8988T (cell line): ENCODE data around the gene SLC2A13.

Source experiments
- DNase-seq: peaks from one replicate; pipeline ENCODE4 v3.0.0; 2011

The SLC2A13 gene

DNA sequence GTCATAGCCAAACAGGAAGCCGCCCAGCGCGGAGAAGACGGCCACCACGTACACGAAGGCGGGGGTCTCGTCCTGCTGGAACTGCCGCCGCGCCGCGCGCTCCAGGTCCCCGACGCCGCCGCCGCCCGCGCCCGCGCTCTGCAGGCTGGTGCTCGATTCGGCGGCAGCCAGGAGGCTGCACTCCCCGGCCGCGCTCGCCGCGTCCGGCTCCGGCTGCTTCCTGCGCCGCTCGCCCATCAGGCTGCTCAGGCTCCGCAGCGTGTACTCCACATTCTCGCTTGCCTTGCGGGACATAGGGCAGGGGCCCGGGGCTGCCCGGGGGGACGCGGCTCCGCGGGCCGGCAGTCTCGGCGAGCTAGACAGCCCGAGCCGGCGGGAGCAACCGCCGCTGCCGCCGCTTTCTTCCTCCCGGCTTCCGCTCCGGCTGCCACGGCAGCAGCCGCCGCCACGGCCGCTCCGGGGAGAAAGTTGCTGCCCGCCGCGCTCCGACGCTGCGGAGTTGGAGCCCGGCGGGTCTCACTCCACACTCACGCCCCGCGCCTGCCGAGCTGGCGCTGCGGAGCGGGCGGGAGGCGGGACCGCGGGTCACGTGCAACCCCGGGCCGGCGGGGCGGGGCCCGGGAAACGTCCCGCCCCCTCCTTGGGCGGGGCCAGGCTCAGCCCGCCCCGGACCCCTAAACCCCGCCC is at the start of gene SLC2A13:
TSS of gene SLC2A13 (minus strand) at position 567 of the 687 bp plus-strand sequence. CDS start at position 294, 273 bp downstream.
- DNase-seq: peak; percentile 72

- no peak for DNase-seq
Measured at GRCh38 chr12:40154381-40154780, 48.5 kb upstream of the SLC2A13 start.

GRCh38 chr12:40153432-40153831 is 47.6 kb upstream of the SLC2A13 start:
- no peak for DNase-seq

DNA sequence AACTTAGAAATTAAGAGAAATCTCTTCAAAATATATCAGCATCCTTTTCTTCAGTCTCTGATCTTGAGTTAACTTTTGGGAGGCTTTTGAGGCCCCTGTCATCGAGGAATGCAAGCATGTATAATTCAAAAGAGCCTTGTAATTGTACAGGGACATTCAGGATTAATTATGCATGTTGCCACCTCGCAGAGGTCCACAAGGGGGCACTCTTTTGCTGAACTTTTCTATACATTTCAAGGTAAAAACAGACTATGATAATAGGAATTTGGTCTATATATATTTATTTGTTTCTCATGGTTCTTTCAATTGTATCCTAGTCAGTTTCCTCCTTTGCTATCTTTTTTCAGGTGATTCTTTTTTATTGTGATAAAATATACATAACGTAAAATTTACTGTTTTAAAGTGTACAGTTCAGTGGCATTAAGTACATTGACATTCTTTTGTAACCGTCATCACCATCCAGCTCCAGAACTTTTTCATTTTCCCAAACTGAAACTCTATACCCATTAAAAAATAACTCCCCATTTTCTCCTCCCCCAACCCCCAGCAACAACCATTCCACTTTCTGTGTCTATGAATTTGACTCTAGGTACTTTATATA is 47.0 kb upstream of the SLC2A13 start:
- no peak for DNase-seq

DNA sequence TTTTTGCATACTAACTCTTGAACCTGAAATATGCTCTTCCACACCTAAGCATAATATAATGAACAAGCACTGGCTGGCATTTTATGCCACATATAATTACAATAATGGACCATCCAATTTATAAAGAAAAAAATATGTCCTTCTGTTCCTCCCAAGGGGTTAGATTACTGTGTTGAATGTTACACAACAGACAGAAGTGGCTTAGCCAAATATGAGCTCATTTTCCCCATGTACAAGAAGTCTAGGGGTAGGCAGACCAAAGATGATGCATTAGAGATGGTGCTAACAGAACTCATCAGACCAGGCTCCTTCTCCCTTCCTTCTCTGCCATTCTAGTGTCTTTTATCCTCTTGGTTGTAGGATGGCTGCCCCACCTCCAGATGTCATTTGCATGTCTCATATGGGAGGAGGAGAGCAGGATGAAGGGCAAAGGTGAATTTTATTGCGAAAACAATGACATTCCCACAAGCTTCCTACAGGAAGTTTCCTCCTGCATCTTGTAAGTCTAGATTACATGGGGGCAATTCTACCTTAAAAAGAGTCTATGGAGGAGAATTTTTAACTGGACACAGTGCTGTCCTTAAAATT is 43.9 kb upstream of the SLC2A13 start:
- no peak for DNase-seq

GRCh38 chr12:40146800-40147797 is 41.2 kb upstream of the SLC2A13 start:
- DNase-seq: no peak

DNA sequence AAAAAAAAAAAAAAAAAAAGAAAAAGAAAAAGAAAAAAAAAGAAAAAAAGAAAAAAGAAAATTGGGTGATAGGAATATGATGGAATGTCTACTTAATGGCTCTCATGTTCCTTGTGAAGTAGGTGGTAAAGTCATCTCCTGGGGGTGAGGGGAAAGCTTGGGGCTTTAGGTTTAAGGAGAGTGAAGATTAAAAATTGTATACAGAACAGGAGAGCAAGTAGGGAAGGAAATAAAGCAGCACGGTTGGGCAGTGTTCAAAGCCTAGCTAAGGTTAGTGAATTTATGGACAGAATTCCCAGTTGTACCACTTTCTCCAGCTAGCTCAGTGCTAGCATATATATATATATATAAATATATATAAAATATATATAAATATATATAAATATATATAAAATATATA is 40.0 kb upstream of the SLC2A13 start:
- no peak for DNase-seq

GRCh38 chr12:40144023-40144422 is 38.1 kb upstream of the SLC2A13 start:
- DNase-seq: no peak

DNA sequence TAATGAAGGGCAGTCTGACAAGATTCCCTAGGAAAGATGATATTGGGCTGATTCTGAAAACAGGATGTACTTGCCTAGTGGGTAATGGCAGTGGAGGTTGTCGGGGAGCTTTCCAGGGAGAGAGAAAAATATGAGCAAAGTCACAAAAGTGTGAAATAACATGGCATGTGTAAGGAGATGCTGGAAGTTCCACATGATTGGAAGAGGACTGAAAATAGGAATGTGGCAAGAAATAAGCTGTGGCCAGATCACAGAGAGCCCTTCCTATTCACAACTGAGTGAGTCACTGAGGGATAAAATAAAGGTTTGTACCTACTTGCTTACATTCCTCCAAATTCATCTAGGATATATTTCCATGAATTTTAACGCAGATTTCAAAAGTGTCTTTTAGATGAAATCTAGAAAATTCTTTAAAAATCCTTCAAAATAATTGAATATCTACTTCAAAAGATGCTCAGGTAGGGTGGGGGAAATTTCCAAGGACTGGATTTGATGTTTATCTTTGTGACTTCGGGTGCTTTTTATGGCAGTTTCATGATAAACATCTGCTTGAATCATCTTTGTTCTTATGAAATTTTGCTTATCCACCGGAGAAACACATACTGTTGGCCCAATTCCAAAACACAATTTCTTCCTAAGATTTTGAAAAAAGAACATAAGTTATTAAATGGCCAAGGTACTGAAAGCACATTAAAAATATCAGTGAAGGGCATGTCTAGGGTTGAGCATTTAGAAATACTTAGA is 36.3 kb upstream of the SLC2A13 start:
- no peak for DNase-seq

- no peak for DNase-seq
Measured at GRCh38 chr12:40138526-40138925, 32.6 kb upstream of the SLC2A13 start.

- DNase-seq: no peak
Measured at GRCh38 chr12:40137252-40137651, 31.4 kb upstream of the SLC2A13 start.

DNA sequence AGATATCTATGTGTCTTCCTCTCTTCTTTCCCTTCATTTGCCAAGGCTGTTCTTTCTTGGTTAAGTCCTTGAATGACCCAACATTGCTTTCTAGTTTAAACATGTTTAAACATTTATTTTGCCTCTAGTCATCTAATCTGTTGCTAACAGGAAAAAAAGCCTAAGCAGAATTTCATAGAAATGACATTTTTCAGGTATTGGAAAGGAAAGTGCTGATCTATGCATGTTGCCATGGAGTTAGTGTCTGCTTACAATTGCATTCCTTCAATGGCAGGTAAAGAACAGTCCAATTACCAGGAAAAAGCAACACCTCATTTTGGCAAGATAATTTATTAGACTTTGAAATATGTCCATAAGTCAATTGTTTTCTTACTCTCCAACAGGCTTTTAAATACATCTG is 21.5 kb upstream of the SLC2A13 start:
- DNase-seq: no peak

- DNase-seq: no peak
Measured at GRCh38 chr12:40123496-40123895, 17.6 kb upstream of the SLC2A13 start.

DNA sequence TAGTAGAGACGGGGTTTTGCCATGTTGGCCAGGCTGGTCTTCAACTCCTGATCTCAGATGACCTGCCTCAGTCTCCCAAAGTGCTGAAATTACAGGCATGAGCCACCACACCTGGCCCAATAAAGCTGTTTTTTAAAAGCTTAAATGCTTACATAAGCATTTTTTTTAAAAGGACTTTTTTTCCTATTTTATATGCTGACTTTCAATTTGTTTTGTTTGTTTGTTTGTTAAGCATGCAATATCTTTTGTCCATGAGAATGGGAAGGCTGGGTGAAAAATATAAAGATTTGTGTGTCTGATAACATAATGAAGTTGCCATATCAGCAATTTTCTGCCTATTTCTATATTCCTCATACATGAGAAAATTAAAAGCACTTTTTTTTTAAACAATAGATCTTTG is 17.0 kb upstream of the SLC2A13 start:
- no peak for DNase-seq

- no peak for DNase-seq
Measured at GRCh38 chr12:40117818-40118217, 11.9 kb upstream of the SLC2A13 start.

DNA sequence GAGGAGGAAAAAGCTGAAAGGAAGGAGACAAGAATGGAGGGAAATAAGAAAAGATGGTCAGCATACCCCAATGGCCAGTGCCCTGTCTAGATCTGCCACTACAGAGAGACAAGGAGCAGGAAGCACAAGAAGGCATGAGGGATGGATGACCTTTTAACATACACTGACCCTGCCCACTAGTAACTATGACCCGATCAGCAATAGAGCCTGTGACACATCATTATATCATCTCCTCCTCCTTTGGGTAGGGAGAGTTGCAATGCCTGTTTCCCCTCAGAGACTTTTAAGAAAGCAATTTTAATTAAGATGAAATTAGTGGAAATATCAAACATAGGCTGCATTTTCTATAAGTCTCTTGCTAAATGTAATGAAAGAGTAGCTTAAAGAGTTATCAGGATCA is 4.7 kb upstream of the SLC2A13 start:
- no peak for DNase-seq

DNA sequence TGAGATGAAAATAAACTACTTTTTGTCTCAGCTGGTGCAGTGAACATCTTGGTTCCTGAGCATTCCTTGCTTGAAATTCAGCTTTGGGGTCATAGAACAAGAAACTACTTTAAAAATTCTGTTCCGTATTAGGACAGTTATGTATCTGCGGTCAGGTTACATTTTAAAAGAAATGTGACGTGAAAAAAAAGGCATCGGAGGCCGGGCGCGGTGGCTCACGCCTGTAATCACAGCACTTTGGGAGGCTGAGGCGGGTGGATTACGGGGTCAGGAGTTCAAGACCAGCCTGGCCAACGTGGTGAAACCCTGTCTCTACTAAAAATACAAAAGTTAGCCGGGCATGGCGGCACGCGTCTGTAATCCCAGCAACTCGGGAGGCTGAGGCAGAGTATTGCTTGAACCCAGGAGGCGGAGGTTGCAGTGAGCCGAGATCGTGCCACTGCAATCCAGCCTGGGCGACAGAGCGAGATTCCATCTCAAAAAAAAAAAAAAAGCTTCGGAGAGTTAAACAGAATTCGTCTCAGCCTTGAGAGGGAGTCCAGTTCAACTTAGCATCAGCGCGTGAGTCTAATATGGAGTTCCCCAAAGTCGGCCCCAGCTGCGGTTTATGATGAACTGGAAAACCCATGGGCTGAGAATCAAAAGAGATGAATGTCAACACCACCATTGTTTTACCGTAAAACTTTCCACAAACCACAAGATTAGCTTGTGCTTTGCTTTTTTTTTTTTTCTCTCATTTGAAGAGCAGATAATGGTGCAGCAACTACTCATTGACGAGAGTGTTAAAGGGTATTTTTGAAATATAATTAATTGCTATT is 2.1 kb upstream of the SLC2A13 start:
- DNase-seq: no peak

GRCh38 chr12:40107098-40107802 is 1.4 kb upstream of the SLC2A13 start:
- DNase-seq: peak; percentile 45

DNA sequence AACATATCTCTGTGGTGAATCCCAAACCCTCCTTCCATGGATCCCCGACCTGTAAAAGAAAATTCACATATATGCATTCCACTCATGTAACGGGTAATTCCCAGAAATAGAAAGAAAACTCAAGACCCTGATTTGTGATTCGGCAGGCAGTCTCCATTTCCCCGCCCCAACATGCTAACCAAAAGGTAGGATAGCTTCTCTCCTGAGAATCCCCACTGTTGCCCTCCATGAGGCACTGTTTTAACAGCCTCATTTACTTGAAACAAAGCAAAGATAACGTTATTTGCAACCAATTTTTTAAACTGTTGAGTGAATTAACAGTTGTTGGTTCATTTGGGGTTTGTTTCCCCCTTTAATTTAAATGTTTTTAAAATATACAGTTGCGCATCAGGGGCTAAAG is 774 bp upstream of the SLC2A13 start:
- DNase-seq: peak; percentile 12

GRCh38 chr12:40106202-40106533 is 287 bp upstream of the SLC2A13 start:
- no peak for DNase-seq

- no peak for DNase-seq
Measured at GRCh38 chr12:40105265-40105514, 691 bp downstream of the SLC2A13 start.
